A549 (cell line): Measurements from ENCODE around the gene STRADA. TPM values are rescaled to one million over a fixed set of nuclear protein-coding genes. Genes with fewer than 3 reads are reported as not detected.
A peak's percentile ranks its signal among the peaks of the same experiment; 100 is the strongest.

Experiments
- CBX8 ChIP-seq: fragments of 200-600 bp; sonication (generic); IDR thresholded peaks from 2 replicates; pipeline ENCODE4 v1.6.1; 2016
- EHMT2 ChIP-seq: fragments of 200-600 bp; sonication (generic); IDR thresholded peaks from 2 replicates; pipeline ENCODE4 v1.6.1; 2016; ENCODE audit warnings: antibody characterized with exemption, low read depth, mild to moderate bottlenecking, moderate library complexity
- EP300 ChIP-seq, 2 experiments: fragments of >200 bp; sonication (Bioruptor Twin); formaldehyde crosslinking; IDR thresholded peaks; 2 replicates in 1 of 2; 3 replicates in 1 of 2; pipeline ENCODE4 v1.6.1; 2016 to 2017
- ESRRA ChIP-seq: fragments of 150-350 bp; IDR thresholded peaks from 2 replicates; pipeline ENCODE4 v1.6.1; 2014; ENCODE audit warnings: mild to moderate bottlenecking, low read length, borderline replicate concordance
- FOSL2 ChIP-seq, 2 experiments: fragments of 450-650 bp in 1 of 2; fragments of >200 bp in 1 of 2; sonication (Bioruptor Twin) in 1 of 2; formaldehyde crosslinking; IDR thresholded peaks; 2 replicates each; pipeline versions ENCODE4 v1.5.0 to v1.6.1; 2016 to 2020; ENCODE audit warnings: mild to moderate bottlenecking in 1 of 2, moderate library complexity in 1 of 2
- FOXS1 ChIP-seq: fragments of 250-450 bp; sonication (Bioruptor Pico); IDR thresholded peaks from 2 replicates; pipeline ENCODE4 v1.5.0; 2020; ENCODE audit warnings: mild to moderate bottlenecking, moderate library complexity
- HDAC2 ChIP-seq: fragments of 200-600 bp; sonication (generic); IDR thresholded peaks from 2 replicates; pipeline ENCODE4 v1.6.1; 2016
- HOXA7 ChIP-seq: fragments of 250-450 bp; sonication (Bioruptor Pico); IDR thresholded peaks from 2 replicates; pipeline ENCODE4 v1.5.0; 2020; ENCODE audit warnings: mild to moderate bottlenecking, moderate library complexity
- HOXB13 ChIP-seq: fragments of 250-450 bp; sonication (Bioruptor Pico); IDR thresholded peaks from 2 replicates; pipeline ENCODE4 v1.5.0; 2020; ENCODE audit warnings: low read depth, mild to moderate bottlenecking, moderate library complexity
- JUNB ChIP-seq: fragments of >200 bp; sonication (Bioruptor Twin); formaldehyde crosslinking; IDR thresholded peaks from 2 replicates; pipeline ENCODE4 v1.6.1; 2016
- KDM5A ChIP-seq: fragments of 200-600 bp; sonication (generic); IDR thresholded peaks from 2 replicates; pipeline ENCODE4 v1.6.1; 2016; ENCODE audit warnings: antibody characterized with exemption, mild to moderate bottlenecking
- MAFK ChIP-seq: fragments of 450-650 bp; IDR thresholded peaks from 2 replicates; pipeline ENCODE4 v1.6.1; 2014; ENCODE audit not compliant: partially characterized antibody
- MAZ ChIP-seq: fragments of 150-350 bp; IDR thresholded peaks from 2 replicates; pipeline ENCODE4 v1.6.1; 2014; ENCODE audit warnings: antibody characterized with exemption, low read depth, low read length, borderline replicate concordance
- MYC ChIP-seq: IDR thresholded peaks from 2 replicates; pipeline ENCODE4 v1.6.1; 2012; ENCODE audit warnings: mild to moderate bottlenecking, inconsistent platforms, low read length, improper control_type of control experiment, borderline replicate concordance
- NFE2L2 ChIP-seq: fragments of 150-350 bp; conservative IDR thresholded peaks from 2 replicates; pipeline ENCODE4 v1.6.1; 2014; ENCODE audit warnings: low read length
- NR3C1 ChIP-seq: fragments of >200 bp; sonication (Bioruptor Twin); formaldehyde crosslinking; IDR thresholded peaks from 3 replicates; pipeline ENCODE4 v1.6.1; 2017
- PHF8 ChIP-seq: fragments of 200-600 bp; sonication (generic); IDR thresholded peaks from 2 replicates; pipeline ENCODE4 v1.6.1; 2016; ENCODE audit warnings: low read depth, mild to moderate bottlenecking, antibody characterized with exemption, moderate library complexity, borderline replicate concordance
- POLR2A ChIP-seq: IDR thresholded peaks from 2 replicates; pipeline ENCODE4 v1.6.1; 2012; ENCODE audit warnings: mild to moderate bottlenecking, low read length
- POLR2AphosphoS2 ChIP-seq: conservative IDR thresholded peaks from 2 replicates; pipeline ENCODE4 v1.6.1; 2012; ENCODE audit warnings: low read length, improper control_type of control experiment, inconsistent platforms
- RCOR1 ChIP-seq: fragments of 150-350 bp; IDR thresholded peaks from 2 replicates; pipeline ENCODE4 v1.6.1; 2014; ENCODE audit warnings: antibody characterized with exemption, low read length, low read depth
- RFX5 ChIP-seq: fragments of 450-650 bp; IDR thresholded peaks from 2 replicates; pipeline ENCODE4 v1.7.1; 2014; ENCODE audit warnings: antibody characterized with exemption, mild to moderate bottlenecking, moderate library complexity
- SREBF2 ChIP-seq: fragments of 450-650 bp; IDR thresholded peaks from 2 replicates; pipeline ENCODE4 v1.6.1; 2014; ENCODE audit warnings: mild to moderate bottlenecking, moderate library complexity
- TFCP2L1 ChIP-seq: fragments of 250-450 bp; sonication (Bioruptor Pico); IDR thresholded peaks from 2 replicates; pipeline ENCODE4 v1.5.0; 2021; ENCODE audit warnings: mild to moderate bottlenecking
- ZC3H11A ChIP-seq: fragments of 450-650 bp; IDR thresholded peaks from 2 replicates; pipeline ENCODE4 v1.6.1; 2014; ENCODE audit warnings: antibody characterized with exemption, mild to moderate bottlenecking
- polyA plus RNA-seq, 4 experiments: library from polyadenylated mRNA; depleted of rRNA in 3 of 4; stranded (reverse); fragments of >200 nt; fragmentation: RNase III in 1 of 4; extraction: RNeasy Plus Mini Kit Qiagen cat#74134 plus additional on column Dnase treatment in 1 of 4; gene quantifications; 2 replicates in 3 of 4; 3 replicates in 1 of 4; pipeline ENCODE4 v1.2.3, GENCODE V29; 2011 to 2017
- TF ChIP-seq, protein P1 (sequence below): fragments of >200 bp; sonication (Bioruptor Twin); formaldehyde crosslinking; IDR thresholded peaks from 3 replicates; pipeline ENCODE4 v1.6.1; 2016
- TF ChIP-seq, protein P2 (sequence below): IDR thresholded peaks from 2 replicates; pipeline ENCODE4 v1.6.1; 2012; ENCODE audit warnings: low read depth, borderline replicate concordance
- TF ChIP-seq, protein P3 (sequence below): fragments of >200 bp; sonication (Bioruptor Twin); formaldehyde crosslinking; IDR thresholded peaks from 2 replicates; pipeline ENCODE4 v1.6.1; 2016
- TF ChIP-seq, protein P4 (sequence below): fragments of 250-450 bp; sonication (Bioruptor Pico); IDR thresholded peaks from 2 replicates; pipeline ENCODE4 v1.5.0; 2020; ENCODE audit warnings: low read depth, mild to moderate bottlenecking, moderate library complexity
- TF ChIP-seq, protein P5 (sequence below): fragments of 150-350 bp; IDR thresholded peaks from 2 replicates; pipeline ENCODE4 v1.6.1; 2014; ENCODE audit warnings: low read depth, mild to moderate bottlenecking, low read length

Gene STRADA
- polyA plus RNA-seq, 2 of the 4 experiments (the other 2 are of a cell fraction): 30.3 to 33.0 TPM

DNA sequence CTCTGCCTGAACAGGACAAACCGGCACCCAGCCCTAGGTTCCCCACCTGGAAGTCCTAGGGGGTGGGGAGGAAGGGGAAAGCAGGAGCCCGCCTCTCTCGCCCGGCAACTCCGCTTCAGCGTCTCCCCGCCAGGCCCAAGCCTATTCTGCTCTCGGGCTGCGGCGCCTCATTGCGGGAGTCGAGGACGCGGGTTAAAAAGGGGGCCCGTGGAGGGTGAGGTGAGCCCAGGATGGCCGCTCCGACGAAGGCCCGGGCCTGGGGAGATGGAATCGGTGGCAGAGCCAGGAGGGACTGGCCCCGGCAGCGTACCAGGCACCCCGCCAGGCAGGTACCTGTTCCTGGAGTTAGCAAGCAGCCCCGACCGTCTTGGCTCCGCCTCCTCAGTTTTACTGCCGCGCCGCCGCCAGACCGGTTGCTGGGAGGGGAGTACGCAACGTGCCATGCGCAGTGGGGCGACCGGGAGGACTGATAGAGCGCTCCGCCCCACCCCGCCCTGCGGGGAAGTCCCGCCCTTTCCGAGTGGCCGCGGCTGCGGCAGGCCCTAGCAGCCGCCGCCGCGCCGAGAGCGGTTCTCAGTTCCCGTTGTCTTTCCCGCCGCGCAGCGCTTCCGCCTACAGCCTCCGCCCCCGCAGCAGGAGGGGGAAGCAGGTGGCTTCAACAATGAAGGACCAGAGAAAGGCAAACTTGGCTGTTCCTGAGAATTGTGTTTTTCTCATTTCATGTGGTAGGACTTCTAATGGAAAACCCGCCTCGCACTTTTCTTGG lies at the start of gene STRADA (continued):
- TF ChIP-seq MAZ: peak; percentile 62; the same call in 1 of the 2 replicates
- TF ChIP-seq MYC: no peak
- TF ChIP-seq, protein P1, sequence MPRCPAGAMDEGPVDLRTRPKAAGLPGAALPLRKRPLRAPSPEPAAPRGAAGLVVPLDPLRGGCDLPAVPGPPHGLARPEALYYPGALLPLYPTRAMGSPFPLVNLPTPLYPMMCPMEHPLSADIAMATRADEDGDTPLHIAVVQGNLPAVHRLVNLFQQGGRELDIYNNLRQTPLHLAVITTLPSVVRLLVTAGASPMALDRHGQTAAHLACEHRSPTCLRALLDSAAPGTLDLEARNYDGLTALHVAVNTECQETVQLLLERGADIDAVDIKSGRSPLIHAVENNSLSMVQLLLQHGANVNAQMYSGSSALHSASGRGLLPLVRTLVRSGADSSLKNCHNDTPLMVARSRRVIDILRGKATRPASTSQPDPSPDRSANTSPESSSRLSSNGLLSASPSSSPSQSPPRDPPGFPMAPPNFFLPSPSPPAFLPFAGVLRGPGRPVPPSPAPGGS: 0 out of 3 replicates have a peak, but pooled peaks have one; percentile 64
- TF ChIP-seq EHMT2: no peak
- TF ChIP-seq, protein P2, sequence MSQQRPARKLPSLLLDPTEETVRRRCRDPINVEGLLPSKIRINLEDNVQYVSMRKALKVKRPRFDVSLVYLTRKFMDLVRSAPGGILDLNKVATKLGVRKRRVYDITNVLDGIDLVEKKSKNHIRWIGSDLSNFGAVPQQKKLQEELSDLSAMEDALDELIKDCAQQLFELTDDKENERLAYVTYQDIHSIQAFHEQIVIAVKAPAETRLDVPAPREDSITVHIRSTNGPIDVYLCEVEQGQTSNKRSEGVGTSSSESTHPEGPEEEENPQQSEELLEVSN: peak; percentile 94
- TF ChIP-seq MAFK: no peak
- TF ChIP-seq EP300 (IDR thresholded peaks at IDR 0.05): 0 out of 5 replicates have a peak, but pooled peaks of 1 of the 2 experiments have one; percentile 10
- no peak for TF ChIP-seq JUNB
- TF ChIP-seq RFX5: 0 out of 2 replicates have a peak, but pooled peaks have one; percentile 25
- TF ChIP-seq, protein P3, sequence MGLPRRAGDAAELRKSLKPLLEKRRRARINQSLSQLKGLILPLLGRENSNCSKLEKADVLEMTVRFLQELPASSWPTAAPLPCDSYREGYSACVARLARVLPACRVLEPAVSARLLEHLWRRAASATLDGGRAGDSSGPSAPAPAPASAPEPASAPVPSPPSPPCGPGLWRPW: no peak
- TF ChIP-seq HOXB13 (CRISPR knock-in tag): no peak
- TF ChIP-seq NFE2L2: no peak
- peak; percentile 27; the same call in 1 of the 2 replicates for TF ChIP-seq FOXS1 (CRISPR knock-in tag)
- peak; percentile 92 for TF ChIP-seq HOXA7 (CRISPR knock-in tag)
- no peak for TF ChIP-seq POLR2AphosphoS2
- no peak for TF ChIP-seq FOSL2 (IDR thresholded peaks at IDR 0.05)
- TF ChIP-seq FOSL2 (CRISPR knock-in tag; IDR thresholded peaks at IDR 0.05): no peak
- TF ChIP-seq, protein P4, sequence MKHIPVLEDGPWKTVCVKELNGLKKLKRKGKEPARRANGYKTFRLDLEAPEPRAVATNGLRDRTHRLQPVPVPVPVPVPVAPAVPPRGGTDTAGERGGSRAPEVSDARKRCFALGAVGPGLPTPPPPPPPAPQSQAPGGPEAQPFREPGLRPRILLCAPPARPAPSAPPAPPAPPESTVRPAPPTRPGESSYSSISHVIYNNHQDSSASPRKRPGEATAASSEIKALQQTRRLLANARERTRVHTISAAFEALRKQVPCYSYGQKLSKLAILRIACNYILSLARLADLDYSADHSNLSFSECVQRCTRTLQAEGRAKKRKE (CRISPR knock-in tag): 0 out of 2 replicates have a peak, but pooled peaks have one; percentile 33
- peak; percentile 84 for TF ChIP-seq PHF8
- TF ChIP-seq POLR2A: peak; percentile 79
- TF ChIP-seq, protein P5, sequence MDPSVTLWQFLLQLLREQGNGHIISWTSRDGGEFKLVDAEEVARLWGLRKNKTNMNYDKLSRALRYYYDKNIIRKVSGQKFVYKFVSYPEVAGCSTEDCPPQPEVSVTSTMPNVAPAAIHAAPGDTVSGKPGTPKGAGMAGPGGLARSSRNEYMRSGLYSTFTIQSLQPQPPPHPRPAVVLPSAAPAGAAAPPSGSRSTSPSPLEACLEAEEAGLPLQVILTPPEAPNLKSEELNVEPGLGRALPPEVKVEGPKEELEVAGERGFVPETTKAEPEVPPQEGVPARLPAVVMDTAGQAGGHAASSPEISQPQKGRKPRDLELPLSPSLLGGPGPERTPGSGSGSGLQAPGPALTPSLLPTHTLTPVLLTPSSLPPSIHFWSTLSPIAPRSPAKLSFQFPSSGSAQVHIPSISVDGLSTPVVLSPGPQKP: no peak
- TF ChIP-seq SREBF2: no peak
- TF ChIP-seq HDAC2: no peak
- no peak for TF ChIP-seq KDM5A
- TF ChIP-seq TFCP2L1 (CRISPR knock-in tag): peak; percentile 60; the same call in 1 of the 2 replicates
- TF ChIP-seq RCOR1: no peak
- TF ChIP-seq CBX8: no peak
- no peak for TF ChIP-seq NR3C1
- no peak for TF ChIP-seq ZC3H11A
- no peak for TF ChIP-seq ESRRA
- TF ChIP-seq, all 56 proteins: peak for 17
